Erythroblast (primary cell): ENCODE measurements around the gene DHX30.

Experiments used
- GATA1 ChIP-seq: IDR thresholded peaks from 2 replicates; pipeline ENCODE4 v1.6.1; 2011; ENCODE audit warnings: low read depth, mild to moderate bottlenecking, control low read depth, low read length, moderate library complexity
- POLR2A ChIP-seq: IDR thresholded peaks from 2 replicates; pipeline ENCODE4 v1.6.1; 2011; ENCODE audit warnings: mild to moderate bottlenecking, low read length

GRCh38 chr3:47772047-47772446, 30.9 kb upstream of the DHX30 start:
- no peak for TF ChIP-seq POLR2A
- TF ChIP-seq GATA1: no peak
